Lung (tissue), 12 donors: Measurements from ENCODE around the gene SLC25A45. TPM values are rescaled to one million over a fixed set of nuclear protein-coding genes. Genes with fewer than 3 reads are reported as not detected.
A peak's percentile ranks its signal among the peaks of the same experiment; 100 is the strongest.

ENCODE experiments used
- ATAC-seq: fragments of 200-7000 bp; cut with Tn5 transposase; one replicate; pipeline ENCODE4 v1.9.1; 2020; ENCODE audit warnings: moderate number of reproducible peaks; ENCODE audit not compliant: insufficient read depth, low FRiP score
- DNase-seq, 3 donors: peaks; one replicate each; pipeline ENCODE4 v3.0.0-alpha.2; 2013 to 2017
- H3K27ac ChIP-seq, 2 donors: one replicate each; pipeline ENCODE4 v1.5.1; 2013; ENCODE audit warnings: mild to moderate bottlenecking in 2 of 2, moderate library complexity in 2 of 2, control low read depth in 1 of 2, inconsistent platforms in 1 of 2, low read depth in 1 of 2, low read length in 1 of 2
- H3K27me3 ChIP-seq, 3 donors: one replicate each; pipeline ENCODE4 v1.5.1; 2013; ENCODE audit warnings: low read length in 2 of 3; ENCODE audit not compliant: control insufficient read depth in 3 of 3, insufficient read depth in 3 of 3
- H3K36me3 ChIP-seq, 4 donors: one replicate each; pipeline ENCODE4 v1.5.1; 2013; ENCODE audit warnings: low read length in 4 of 4, mild to moderate bottlenecking in 1 of 4, moderate library complexity in 1 of 4; ENCODE audit not compliant: control insufficient read depth in 4 of 4, insufficient read depth in 4 of 4
- H3K4me1 ChIP-seq, 5 donors: one replicate each; pipeline ENCODE4 v1.5.1; 2013; ENCODE audit warnings: low read length in 5 of 5, mild to moderate bottlenecking in 2 of 5, moderate library complexity in 1 of 5; ENCODE audit not compliant: control insufficient read depth in 5 of 5, insufficient read depth in 5 of 5
- H3K4me3 ChIP-seq: one replicate; pipeline ENCODE4 v1.5.1; 2013; ENCODE audit warnings: mild to moderate bottlenecking, control low read depth, moderate library complexity
- H3K9ac ChIP-seq, 2 donors: one replicate each; pipeline ENCODE4 v1.5.1; 2013; ENCODE audit warnings: low read length in 2 of 2, control low read depth in 1 of 2; ENCODE audit not compliant: insufficient read depth in 1 of 2
- H3K9me3 ChIP-seq, 4 donors: one replicate each; pipeline ENCODE4 v1.5.1; 2013; ENCODE audit warnings: low read length in 3 of 4, mild to moderate bottlenecking in 1 of 4, moderate library complexity in 1 of 4; ENCODE audit not compliant: control insufficient read depth in 4 of 4, insufficient read depth in 3 of 4
- CTCF ChIP-seq: IDR thresholded peaks from 2 replicates; pipeline ENCODE4 v1.5.1; 2012; ENCODE audit warnings: mild to moderate bottlenecking; ENCODE audit errors: control extremely low read depth, extremely low read depth
- WGBS, 2 donors: extraction: QIAGEN DNeasy Blood & Tissue Kit; methylation state at CpG; one replicate each; pipeline ENCODE4 v1.1.7; 2013; 5-methylcytosine and 5-hydroxymethylcytosine counted together
- polyA plus RNA-seq, 2 donors: library from polyadenylated mRNA; stranded (reverse); fragments of 200-250 nt; gene quantifications; one replicate each; pipeline ENCODE4 v1.2.1, GENCODE V29; 2013
- total RNA-seq, 2 donors: library from RNA; depleted of rRNA in 1 of 2; stranded (reverse); fragments of >200 nt in 1 of 2; gene quantifications; one replicate each; pipeline ENCODE4 v1.2.1, GENCODE V29; 2014 to 2021
- donor health status: control.
- donor health status: control.
- donor health status: Bipolar disorder and iron deficiency.
- donor health status: healthy.
- donor health status: DM: yes; HTN: yes; CAD: no.

SLC25A45 gene
- total and polyA plus RNA-seq, 4 donors: 5.5 to 15.6 (median 8.1) TPM

GRCh38 chr11:65401073-65401802 is 18.8 kb upstream of the SLC25A45 start:
- Histone ChIP-seq H3K4me3 (no peak overlapping the region), H3K9ac (no peak overlapping the region), H3K4me1 (peaks cover 0 to 4% (median 0%) of the 10 kb centered on the region in 5 donors), H3K36me3 (peaks cover 0 to 70% (median 8%) of the 10 kb centered on the region in 4 donors), H3K9me3 (no peaks in the 10 kb centered on the region), H3K27ac (no peak overlapping the region), H3K27me3 (no peaks in the 10 kb centered on the region)
- no peak for TF ChIP-seq CTCF
- ATAC-seq: no peak
- 77% methylated on average over 15 to 16 of the region's 16 CpGs for WGBS, 2 donors
- no peak for DNase-seq

- peaks cover 0 to 74% (median 8%) of the 10 kb centered on the region in 4 donors for H3K36me3 ChIP-seq
- WGBS, 2 donors: 85 to 88% methylated on average over 16 to 17 of the region's 17 CpGs
- DNase-seq: no peak
- no peak for ATAC-seq
- peaks cover 0 to 4% (median 0%) of the 10 kb centered on the region in 5 donors for H3K4me1 ChIP-seq
- peak overlapping the region in 1 of 2 donors; percentile 4 for H3K27ac ChIP-seq
- no peaks in the 10 kb centered on the region for H3K27me3 ChIP-seq
- no peaks in the 10 kb centered on the region for H3K9me3 ChIP-seq
- no peak for TF ChIP-seq CTCF
- no peak overlapping the region for H3K9ac ChIP-seq
- H3K4me3 ChIP-seq: no peak overlapping the region
These were observed 18.0 kb upstream of the SLC25A45 start for GRCh38 chr11:65400307-65401072.

GRCh38 chr11:65399845-65400244 is 17.4 kb upstream of the SLC25A45 start:
- 96 to 98% methylated on average over 10 of the region's 10 CpGs for WGBS, 2 donors
- Histone ChIP-seq H3K36me3 (peaks cover 0 to 71% (median 6%) of the 10 kb centered on the region in 4 donors), H3K27me3 (no peaks in the 10 kb centered on the region), H3K4me1 (peaks cover 0 to 4% (median 0%) of the 10 kb centered on the region in 5 donors), H3K4me3 (no peak overlapping the region), H3K9me3 (no peaks in the 10 kb centered on the region), H3K27ac (no peak overlapping the region), H3K9ac (no peak overlapping the region)
- TF ChIP-seq CTCF: no peak
- ATAC-seq (no peak), DNase-seq (no peak)
